H9 (cell line): ENCODE results near the gene TBXAS1. TPM values are rescaled to one million over a fixed set of nuclear protein-coding genes. Genes with fewer than 3 reads are reported as not detected.

Experiments used
- DNase-seq: peaks from one replicate; pipeline ENCODE4 v3.0.0-alpha.2; 2017
- H2AFZ ChIP-seq: one replicate; pipeline ENCODE4 v1.6.1; 2013; ENCODE audit warnings: mild to moderate bottlenecking, low read length, control low read depth, moderate library complexity
- H2AK5ac ChIP-seq: 2 replicates; pipeline ENCODE4 v1.6.1; 2013; ENCODE audit warnings: low read length, control low read depth, mixed read lengths; ENCODE audit not compliant: insufficient read length
- H2BK120ac ChIP-seq: one replicate; pipeline ENCODE4 v1.6.1; 2013; ENCODE audit warnings: low read depth, mild to moderate bottlenecking, low read length, control low read depth, inconsistent platforms; ENCODE audit not compliant: poor library complexity, severe bottlenecking
- H2BK12ac ChIP-seq: 2 replicates; pipeline ENCODE4 v1.6.1; 2013; ENCODE audit warnings: low read length, control low read depth, mixed read lengths, low read depth; ENCODE audit not compliant: insufficient read length
- H2BK15ac ChIP-seq: 2 replicates; pipeline ENCODE4 v1.6.1; 2013; ENCODE audit warnings: low read depth, low read length, control low read depth
- H2BK20ac ChIP-seq: one replicate; pipeline ENCODE4 v1.6.1; 2013; ENCODE audit warnings: low read depth, mild to moderate bottlenecking, low read length, control low read depth, inconsistent platforms; ENCODE audit not compliant: poor library complexity, severe bottlenecking
- H2BK5ac ChIP-seq: 2 replicates; pipeline ENCODE4 v1.6.1; 2013; ENCODE audit warnings: low read length, control low read depth, mixed read lengths; ENCODE audit not compliant: insufficient read length
- H3K14ac ChIP-seq: 2 replicates; pipeline ENCODE4 v1.6.1; 2013; ENCODE audit warnings: low read length, control low read depth; ENCODE audit not compliant: insufficient read depth
- H3K18ac ChIP-seq: 2 replicates; pipeline ENCODE4 v1.6.1; 2013; ENCODE audit warnings: low read depth, mild to moderate bottlenecking, mixed read lengths, low read length, control low read depth; ENCODE audit not compliant: insufficient read length
- H3K23ac ChIP-seq: 2 replicates; pipeline ENCODE4 v1.6.1; 2013; ENCODE audit warnings: low read length, control low read depth, mixed read lengths, low read depth; ENCODE audit not compliant: insufficient read length
- H3K23me2 ChIP-seq: 2 replicates; pipeline ENCODE4 v1.6.1; 2013; ENCODE audit warnings: low read depth, mild to moderate bottlenecking, mixed read lengths, low read length, control low read depth; ENCODE audit not compliant: insufficient read length, poor library complexity, severe bottlenecking
- H3K27ac ChIP-seq: 2 replicates; pipeline ENCODE4 v1.5.1; 2013; ENCODE audit warnings: low read length, control low read depth, mixed read lengths, low read depth; ENCODE audit not compliant: insufficient read length
- H3K27me3 ChIP-seq: 2 replicates; pipeline ENCODE4 v1.6.1; 2013; ENCODE audit warnings: low read length, control low read depth, inconsistent platforms; ENCODE audit not compliant: insufficient read depth
- H3K4ac ChIP-seq: 2 replicates; pipeline ENCODE4 v1.6.1; 2013; ENCODE audit warnings: low read depth, mild to moderate bottlenecking, control low read depth, inconsistent platforms, low read length, moderate library complexity
- H3K4me1 ChIP-seq: 2 replicates; pipeline ENCODE4 v1.6.1; 2013; ENCODE audit warnings: low read length, control low read depth, inconsistent platforms; ENCODE audit not compliant: insufficient read depth
- H3K4me2 ChIP-seq: 2 replicates; pipeline ENCODE4 v1.6.1; 2013; ENCODE audit warnings: low read length, control low read depth, mixed read lengths; ENCODE audit not compliant: insufficient read length, insufficient read depth
- H3K56ac ChIP-seq: 2 replicates; pipeline ENCODE4 v1.6.1; 2013; ENCODE audit warnings: low read depth, mild to moderate bottlenecking, mixed read lengths, low read length, control low read depth; ENCODE audit not compliant: insufficient read length
- H3K79me1 ChIP-seq: 2 replicates; pipeline ENCODE4 v1.6.1; 2013; ENCODE audit warnings: low read depth, mild to moderate bottlenecking, moderate library complexity, low read length, control low read depth, inconsistent platforms; ENCODE audit not compliant: insufficient read depth, poor library complexity, severe bottlenecking
- H3K79me2 ChIP-seq: 2 replicates; pipeline ENCODE4 v1.6.1; 2013; ENCODE audit warnings: low read length, control low read depth, inconsistent platforms; ENCODE audit not compliant: insufficient read depth
- H3K9ac ChIP-seq: 2 replicates; pipeline ENCODE4 v1.6.1; 2013; ENCODE audit warnings: low read length, control low read depth, mixed read lengths; ENCODE audit not compliant: insufficient read length; ENCODE audit errors: extremely low read depth
- H3K9me3 ChIP-seq: one replicate; pipeline ENCODE4 v1.6.1; 2013; ENCODE audit warnings: low read depth, low read length, inconsistent platforms; ENCODE audit not compliant: control insufficient read depth
- H3T11ph ChIP-seq: one replicate; pipeline ENCODE4 v1.6.1; 2013; ENCODE audit warnings: mild to moderate bottlenecking, low read length, control low read depth, inconsistent platforms
- H4K20me1 ChIP-seq: one replicate; pipeline ENCODE4 v1.6.1; 2013; ENCODE audit not compliant: control insufficient read depth, insufficient read length, insufficient read depth
- H4K5ac ChIP-seq: 2 replicates; pipeline ENCODE4 v1.6.1; 2013; ENCODE audit warnings: low read depth, mild to moderate bottlenecking, mixed read lengths, low read length, control low read depth; ENCODE audit not compliant: insufficient read length
- H4K8ac ChIP-seq: replicated peaks from 2 replicates; pipeline ENCODE4 v1.6.1; 2013; ENCODE audit warnings: low read length, control low read depth, mixed read lengths, low read depth; ENCODE audit not compliant: insufficient read length
- H4K91ac ChIP-seq: 2 replicates; pipeline ENCODE4 v1.6.1; 2013; ENCODE audit warnings: low read depth, mild to moderate bottlenecking, moderate library complexity, mixed read lengths, low read length, control low read depth; ENCODE audit not compliant: insufficient read length
- H3K27ac Mint-ChIP-seq, 3 experiments: 2 replicates in 2 of 3; 3 replicates in 1 of 3; pipeline ENCODE4 v1.8.0; 2020 to 2021; ENCODE audit warnings: mixed read lengths in 3 of 3, mild to moderate bottlenecking in 1 of 3, moderate library complexity in 1 of 3
- H3K27me3 Mint-ChIP-seq: 2 replicates; pipeline ENCODE4 v1.8.0; 2021; ENCODE audit warnings: low read depth, mild to moderate bottlenecking, moderate library complexity, mixed read lengths
- H3K36me3 Mint-ChIP-seq, 3 experiments: 2 replicates in 2 of 3; 3 replicates in 1 of 3; pipeline ENCODE4 v1.8.0; 2020 to 2021; ENCODE audit warnings: low read depth in 3 of 3, mixed read lengths in 3 of 3; ENCODE audit not compliant: insufficient read depth in 1 of 3
- H3K4me1 Mint-ChIP-seq, 2 experiments: 2 replicates each; pipeline ENCODE4 v1.8.0; 2020; ENCODE audit warnings: mixed read lengths in 2 of 2
- H3K4me3 Mint-ChIP-seq, 2 experiments: 2 replicates in 1 of 2; 3 replicates in 1 of 2; pipeline ENCODE4 v1.8.0; 2020 to 2021; ENCODE audit warnings: mild to moderate bottlenecking in 2 of 2, mixed read lengths in 2 of 2, moderate library complexity in 1 of 2
- H3K9me3 Mint-ChIP-seq, 2 experiments: 2 replicates in 1 of 2; 3 replicates in 1 of 2; pipeline ENCODE4 v1.8.0; 2020; ENCODE audit warnings: mild to moderate bottlenecking in 2 of 2, mixed read lengths in 2 of 2, moderate library complexity in 1 of 2
- WGBS: extraction: QIAGEN DNeasy Blood & Tissue Kit; methylation state at CpG from one replicate; pipeline ENCODE4 v1.1.7; 2013; ENCODE audit warnings: missing lambda C conversion rate, low lambda C conversion rate, mixed read lengths; ENCODE audit not compliant: insufficient read length; ENCODE audit errors: extremely low coverage; 5-methylcytosine and 5-hydroxymethylcytosine counted together
- total RNA-seq: library from RNA; stranded (reverse); gene quantifications from 2 replicates; pipeline ENCODE4 v1.2.1, GENCODE V29; 2021
- TF ChIP-seq, protein P1 (sequence below): fragments of 200-600 bp; sonication (generic); conservative IDR thresholded peaks from 3 replicates; pipeline ENCODE4 v1.8.0; 2021; ENCODE audit warnings: antibody characterized with exemption, mild to moderate bottlenecking

The TBXAS1 gene
- total RNA-seq, 1 experiment from 2014 or later: 0.39 TPM

DNA sequence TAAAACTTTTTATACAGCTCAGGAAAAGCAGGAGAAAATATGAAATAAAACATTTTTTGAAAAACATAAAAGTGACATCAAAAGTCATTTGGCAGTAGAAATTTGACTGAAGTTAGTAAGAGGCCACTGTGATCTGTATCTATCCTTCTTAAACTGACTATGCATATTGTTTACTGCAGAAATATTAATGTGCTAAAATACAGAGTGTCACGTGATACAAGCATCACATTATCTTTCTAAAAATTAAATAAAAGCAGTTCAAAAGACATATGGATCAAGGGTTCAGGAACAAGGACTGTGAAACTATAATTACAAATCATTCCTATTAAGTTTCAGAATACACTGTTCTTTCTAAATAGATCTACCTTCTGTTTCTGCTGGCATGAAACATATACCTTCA is 200.0 kb downstream of the TBXAS1 start:
- H2AK5ac ChIP-seq: no peak overlapping the region
- no peak overlapping the region for H4K8ac ChIP-seq
- no peaks in the 10 kb centered on the region for H3K23me2 ChIP-seq
- no peaks in the 10 kb centered on the region for H3K79me1 ChIP-seq
- Mint-ChIP-seq H3K4me1 (no peaks in the 10 kb centered on the region), H3K27me3 (no peaks in the 10 kb centered on the region), H3K27ac (no peak overlapping the region), H3K4me3 (no peak overlapping the region), H3K9me3 (no peaks in the 10 kb centered on the region), H3K36me3 (peaks cover 0 to 4% (median 0%) of the 10 kb centered on the region in 3 experiments; a peak in 1 of 7 replicates)
- no peak overlapping the region for H3K56ac ChIP-seq
- DNase-seq: no peak
- no peaks in the 10 kb centered on the region for H4K20me1 ChIP-seq
- no peaks in the 10 kb centered on the region for H3K4me1 ChIP-seq
- no peak overlapping the region for H3K14ac ChIP-seq
- no peak overlapping the region for H2AFZ ChIP-seq
- no peaks in the 10 kb centered on the region for H3K27me3 ChIP-seq
- no peak overlapping the region for H2BK15ac ChIP-seq
- H3K18ac ChIP-seq: no peak overlapping the region
- no peak overlapping the region for H3K4me2 ChIP-seq
- H2BK5ac ChIP-seq: no peak overlapping the region
- no peak overlapping the region for H3K9ac ChIP-seq
- H3K27ac ChIP-seq: no peak overlapping the region
- WGBS: no CpG with 5 or more reads among the region's 1 CpG
- no peak overlapping the region for H2BK12ac ChIP-seq
- H3K79me2 ChIP-seq: no peaks in the 10 kb centered on the region
- H2BK20ac ChIP-seq: no peak overlapping the region
- H3K9me3 ChIP-seq: no peaks in the 10 kb centered on the region
- H4K5ac ChIP-seq: no peak overlapping the region
- no peak overlapping the region for H3K23ac ChIP-seq
- TF ChIP-seq, protein P1, sequence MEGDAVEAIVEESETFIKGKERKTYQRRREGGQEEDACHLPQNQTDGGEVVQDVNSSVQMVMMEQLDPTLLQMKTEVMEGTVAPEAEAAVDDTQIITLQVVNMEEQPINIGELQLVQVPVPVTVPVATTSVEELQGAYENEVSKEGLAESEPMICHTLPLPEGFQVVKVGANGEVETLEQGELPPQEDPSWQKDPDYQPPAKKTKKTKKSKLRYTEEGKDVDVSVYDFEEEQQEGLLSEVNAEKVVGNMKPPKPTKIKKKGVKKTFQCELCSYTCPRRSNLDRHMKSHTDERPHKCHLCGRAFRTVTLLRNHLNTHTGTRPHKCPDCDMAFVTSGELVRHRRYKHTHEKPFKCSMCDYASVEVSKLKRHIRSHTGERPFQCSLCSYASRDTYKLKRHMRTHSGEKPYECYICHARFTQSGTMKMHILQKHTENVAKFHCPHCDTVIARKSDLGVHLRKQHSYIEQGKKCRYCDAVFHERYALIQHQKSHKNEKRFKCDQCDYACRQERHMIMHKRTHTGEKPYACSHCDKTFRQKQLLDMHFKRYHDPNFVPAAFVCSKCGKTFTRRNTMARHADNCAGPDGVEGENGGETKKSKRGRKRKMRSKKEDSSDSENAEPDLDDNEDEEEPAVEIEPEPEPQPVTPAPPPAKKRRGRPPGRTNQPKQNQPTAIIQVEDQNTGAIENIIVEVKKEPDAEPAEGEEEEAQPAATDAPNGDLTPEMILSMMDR: no peak
- no peak overlapping the region for H4K91ac ChIP-seq
- H2BK120ac ChIP-seq: no peak overlapping the region
- H3K4ac ChIP-seq: no peak overlapping the region
- no peak overlapping the region for H3T11ph ChIP-seq
